IPS-20b (cell line): Measurements from ENCODE around the gene MBNL3.
A peak's percentile ranks its signal among the peaks of the same experiment; 100 is the strongest.

Experiments used
- H3K27ac ChIP-seq: one replicate; pipeline ENCODE4 v1.5.1; 2013; ENCODE audit warnings: low read length
- H3K27me3 ChIP-seq: 2 replicates; pipeline ENCODE4 v1.6.1; 2013; ENCODE audit warnings: mild to moderate bottlenecking, low read length, inconsistent platforms; ENCODE audit not compliant: insufficient read depth
- H3K36me3 ChIP-seq: 2 replicates; pipeline ENCODE4 v1.6.1; 2013; ENCODE audit warnings: low read depth, mild to moderate bottlenecking, inconsistent platforms, low read length, moderate library complexity; ENCODE audit not compliant: insufficient read depth
- H3K4me1 ChIP-seq: 2 replicates; pipeline ENCODE4 v1.6.1; 2013; ENCODE audit warnings: mild to moderate bottlenecking, control low read depth, inconsistent platforms, low read length, moderate library complexity; ENCODE audit not compliant: insufficient read depth
- H3K4me3 ChIP-seq: 2 replicates; pipeline ENCODE4 v1.5.1; 2013; ENCODE audit warnings: mild to moderate bottlenecking, low read length, inconsistent platforms
- H3K9ac ChIP-seq: 2 replicates; pipeline ENCODE4 v1.6.1; 2013; ENCODE audit warnings: low read depth, mild to moderate bottlenecking, inconsistent platforms, low read length, moderate library complexity
- H3K9me3 ChIP-seq: 2 replicates; pipeline ENCODE4 v1.6.1; 2013; ENCODE audit warnings: mild to moderate bottlenecking, low read depth, low read length, inconsistent platforms; ENCODE audit not compliant: insufficient read depth

The MBNL3 gene

GRCh38 chrX:132488819-132489577 lies at the start of gene MBNL3:
TSS of gene MBNL3 (minus strand) at chrX:132489038. CDS start at chrX:132439611, 49,427 bp downstream.
- Histone ChIP-seq H3K9ac (peak within 1 kb of the TSS; percentile 83; the same call in 1 of the 2 replicates), H3K27me3 (peaks cover 34% of the 10 kb centered on the region), H3K4me3 (peak within 1 kb of the TSS; percentile 78), H3K27ac (no peak within 1 kb of the TSS), H3K36me3 (no peaks in the 10 kb centered on the region), H3K9me3 (no peaks in the 10 kb centered on the region), H3K4me1 (peaks cover 6% of the 10 kb centered on the region; the same call in 1 of the 2 replicates)

- no peaks in the 10 kb centered on the region for H3K4me1 ChIP-seq
- no peaks in the 10 kb centered on the region for H3K9me3 ChIP-seq
- H3K27me3 ChIP-seq = no peaks in the 10 kb centered on the region
- H3K9ac ChIP-seq = no peak overlapping the region
- H3K36me3 ChIP-seq = no peaks in the 10 kb centered on the region
- H3K27ac ChIP-seq = no peak overlapping the region
- H3K4me3 ChIP-seq = no peak overlapping the region
Observed at GRCh38 chrX:132533409-132533808, 44.6 kb upstream of the MBNL3 start.

GRCh38 chrX:132532913-132533312 lies 44.1 kb upstream of the MBNL3 start:
- no peaks in the 10 kb centered on the region for H3K36me3 ChIP-seq
- no peaks in the 10 kb centered on the region for H3K27me3 ChIP-seq
- H3K27ac ChIP-seq = no peak overlapping the region
- no peaks in the 10 kb centered on the region for H3K9me3 ChIP-seq
- H3K9ac ChIP-seq = no peak overlapping the region
- no peaks in the 10 kb centered on the region for H3K4me1 ChIP-seq
- H3K4me3 ChIP-seq = no peak overlapping the region

DNA sequence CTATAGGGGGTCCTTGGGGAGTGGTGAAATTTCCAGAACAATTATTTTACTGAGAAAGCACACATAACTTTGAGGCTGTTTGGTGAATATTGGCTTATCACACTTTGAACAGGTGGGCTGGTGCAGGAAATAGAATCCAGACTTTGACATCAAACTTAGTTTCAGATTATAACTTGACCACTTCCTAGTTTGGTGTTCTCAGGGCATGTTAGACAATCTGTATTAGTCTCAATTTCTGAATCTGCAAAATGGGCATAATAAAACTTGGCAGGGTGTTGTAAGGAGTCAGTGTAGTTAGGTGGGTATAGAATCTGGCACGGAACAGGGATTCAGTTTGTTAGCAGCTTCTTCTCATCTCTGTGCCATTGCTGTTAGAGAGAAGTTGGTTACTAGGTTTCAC lies 43.3 kb upstream of the MBNL3 start:
- Histone ChIP-seq H3K27me3 (no peaks in the 10 kb centered on the region), H3K4me3 (no peak overlapping the region), H3K4me1 (no peaks in the 10 kb centered on the region), H3K27ac (no peak overlapping the region), H3K36me3 (no peaks in the 10 kb centered on the region), H3K9ac (no peak overlapping the region), H3K9me3 (no peaks in the 10 kb centered on the region)

DNA sequence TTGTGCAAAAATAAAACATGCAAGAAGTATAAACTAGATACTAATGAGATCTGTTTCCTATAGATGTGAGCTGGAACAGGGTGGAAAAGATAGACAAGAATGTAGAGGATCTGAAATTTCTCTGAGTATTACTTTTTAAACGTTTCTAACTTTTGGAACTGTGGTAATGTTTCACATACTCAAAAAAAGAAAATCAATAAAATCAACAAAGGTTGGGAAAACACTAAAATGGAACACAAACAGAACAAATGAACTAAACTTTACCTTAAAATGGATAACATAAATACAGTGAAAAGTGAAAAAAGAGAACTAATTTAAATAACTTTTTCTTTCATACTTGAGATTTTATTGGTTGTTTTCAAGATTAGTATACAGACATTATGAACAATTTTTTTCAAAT lies 32.0 kb upstream of the MBNL3 start:
- no peak overlapping the region for H3K9ac ChIP-seq
- no peak overlapping the region for H3K4me3 ChIP-seq

DNA sequence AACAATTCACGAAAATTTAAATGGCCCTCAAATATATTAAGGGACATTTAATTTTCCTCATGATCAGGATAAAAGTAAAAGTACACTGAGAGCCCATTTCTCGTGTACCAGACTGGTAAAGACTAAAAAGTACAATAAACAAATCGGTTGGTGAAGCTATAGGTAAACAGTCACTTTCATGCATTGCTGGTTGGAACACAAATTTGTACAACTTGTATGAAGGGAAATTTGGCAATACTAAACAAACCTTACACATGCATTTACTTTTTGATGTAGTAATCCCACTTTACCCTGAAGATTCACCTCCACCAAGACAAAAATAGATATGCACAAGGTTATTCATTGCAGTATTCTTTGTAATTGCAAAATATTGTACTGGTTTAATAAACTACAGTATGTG lies 31.4 kb upstream of the MBNL3 start:
- H3K4me3 ChIP-seq = no peak overlapping the region
- H3K27ac ChIP-seq = no peak overlapping the region
- H3K36me3 ChIP-seq = no peaks in the 10 kb centered on the region
- H3K9ac ChIP-seq = no peak overlapping the region
- no peaks in the 10 kb centered on the region for H3K9me3 ChIP-seq
- no peaks in the 10 kb centered on the region for H3K4me1 ChIP-seq
- no peaks in the 10 kb centered on the region for H3K27me3 ChIP-seq

More for the DNA sequence above, 32.0 kb upstream of the MBNL3 start:
- Histone ChIP-seq H3K27ac (no peak overlapping the region), H3K36me3 (no peaks in the 10 kb centered on the region), H3K9me3 (no peaks in the 10 kb centered on the region), H3K4me1 (no peaks in the 10 kb centered on the region), H3K27me3 (no peaks in the 10 kb centered on the region)

GRCh38 chrX:132518401-132518800 lies 29.6 kb upstream of the MBNL3 start:
- no peak overlapping the region for H3K4me3 ChIP-seq
- no peaks in the 10 kb centered on the region for H3K4me1 ChIP-seq
- H3K36me3 ChIP-seq = no peaks in the 10 kb centered on the region
- no peak overlapping the region for H3K9ac ChIP-seq
- H3K9me3 ChIP-seq = no peaks in the 10 kb centered on the region
- H3K27me3 ChIP-seq = no peaks in the 10 kb centered on the region
- no peak overlapping the region for H3K27ac ChIP-seq

DNA sequence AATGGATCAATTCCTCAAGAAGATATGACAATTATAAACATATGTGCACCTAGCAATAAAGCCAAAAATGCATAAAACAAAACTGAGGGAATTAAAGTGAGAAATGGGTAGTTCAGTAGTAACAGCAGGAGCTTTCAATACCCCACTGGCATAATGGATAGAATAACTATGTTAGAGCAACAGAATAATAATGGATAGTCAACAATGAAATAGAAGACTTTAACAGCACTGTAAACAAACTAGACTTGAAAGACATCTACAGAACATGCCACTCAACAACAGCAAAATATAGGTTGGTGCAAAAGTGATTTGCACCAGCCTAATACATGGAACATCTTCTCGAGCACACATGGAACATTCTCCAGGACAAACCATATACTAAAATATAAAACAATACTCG lies 20.0 kb upstream of the MBNL3 start:
- H3K27me3 ChIP-seq = no peaks in the 10 kb centered on the region
- H3K9me3 ChIP-seq = no peaks in the 10 kb centered on the region
- H3K4me3 ChIP-seq = no peak overlapping the region
- H3K36me3 ChIP-seq = no peaks in the 10 kb centered on the region
- peaks cover 2% of the 10 kb centered on the region; the same call in 1 of the 2 replicates for H3K4me1 ChIP-seq
- H3K27ac ChIP-seq = no peak overlapping the region
- H3K9ac ChIP-seq = no peak overlapping the region

DNA sequence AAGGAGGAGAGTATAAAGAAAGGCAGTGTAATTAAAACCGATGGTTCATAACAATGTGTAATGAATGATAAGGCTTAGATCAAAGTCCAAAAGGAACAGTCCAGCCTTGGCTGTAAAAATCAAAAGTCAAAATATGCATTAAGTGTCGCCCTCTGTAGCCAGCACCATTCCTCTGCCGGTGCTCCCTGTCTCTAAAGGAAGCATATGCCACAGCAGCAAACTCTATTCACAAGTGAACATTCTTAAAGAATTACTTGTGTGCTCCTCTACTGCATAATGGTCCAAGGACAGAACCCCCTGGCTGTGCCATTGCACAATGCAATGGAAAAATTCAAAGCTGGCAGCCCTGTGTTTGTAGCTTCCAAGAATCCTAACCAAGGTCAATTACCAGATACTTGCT lies 16.3 kb upstream of the MBNL3 start:
- no peak overlapping the region for H3K27ac ChIP-seq
- H3K9ac ChIP-seq = no peak overlapping the region
- H3K27me3 ChIP-seq = no peaks in the 10 kb centered on the region
- peaks cover 2% of the 10 kb centered on the region; the same call in 1 of the 2 replicates for H3K4me1 ChIP-seq
- no peaks in the 10 kb centered on the region for H3K9me3 ChIP-seq
- H3K4me3 ChIP-seq = no peak overlapping the region
- no peaks in the 10 kb centered on the region for H3K36me3 ChIP-seq

GRCh38 chrX:132504417-132504816 lies 15.6 kb upstream of the MBNL3 start:
- Histone ChIP-seq H3K9ac (no peak overlapping the region), H3K9me3 (no peaks in the 10 kb centered on the region), H3K4me1 (peaks cover 2% of the 10 kb centered on the region; the same call in 1 of the 2 replicates), H3K27me3 (no peaks in the 10 kb centered on the region), H3K36me3 (no peaks in the 10 kb centered on the region), H3K27ac (no peak overlapping the region), H3K4me3 (no peak overlapping the region)

DNA sequence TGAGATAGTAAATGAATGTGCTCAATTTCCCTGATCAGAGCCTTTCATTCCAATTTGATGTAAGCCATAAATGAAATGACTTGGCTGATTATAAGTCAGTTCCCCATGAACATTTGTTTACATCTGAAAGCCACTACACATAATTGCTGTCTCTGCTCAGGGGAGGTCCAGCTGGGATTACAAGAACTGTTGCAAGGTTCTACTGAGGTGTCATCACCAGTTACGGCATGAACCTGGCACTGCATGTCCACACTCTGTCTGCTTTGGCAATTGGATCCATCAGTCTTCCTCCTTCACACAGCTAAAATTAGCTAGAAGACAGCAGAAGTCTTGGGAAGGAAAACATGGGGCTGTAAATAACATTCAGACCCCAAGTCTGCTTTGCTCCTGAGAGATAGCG lies 12.8 kb upstream of the MBNL3 start:
- peaks cover 7% of the 10 kb centered on the region for H3K4me1 ChIP-seq
- no peak overlapping the region for H3K9ac ChIP-seq
- no peaks in the 10 kb centered on the region for H3K36me3 ChIP-seq
- no peak overlapping the region for H3K27ac ChIP-seq
- no peaks in the 10 kb centered on the region for H3K9me3 ChIP-seq
- H3K27me3 ChIP-seq = no peaks in the 10 kb centered on the region
- no peak overlapping the region for H3K4me3 ChIP-seq

DNA sequence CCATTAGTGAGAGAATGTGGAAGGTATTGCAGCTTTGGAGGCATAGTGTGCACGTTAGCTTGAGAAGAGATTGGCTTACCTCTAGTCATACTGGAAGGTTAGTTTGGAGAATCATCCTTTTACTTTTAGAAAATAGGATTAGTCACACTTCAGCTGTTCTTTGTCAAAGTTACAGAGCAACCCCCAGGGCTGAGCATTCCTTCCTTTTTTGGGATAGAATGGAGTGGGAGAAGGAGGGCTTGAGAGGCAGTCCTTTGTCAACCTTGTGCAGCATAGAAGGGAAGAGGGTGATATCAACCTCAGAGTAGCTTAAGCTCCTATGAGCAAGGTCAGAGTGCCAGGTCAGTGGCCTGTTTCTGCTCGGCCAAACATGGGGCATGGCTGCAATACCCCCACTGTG lies 8.6 kb upstream of the MBNL3 start:
- Histone ChIP-seq H3K4me3 (no peak overlapping the region), H3K9ac (no peak overlapping the region), H3K27ac (no peak overlapping the region), H3K36me3 (no peaks in the 10 kb centered on the region), H3K9me3 (no peaks in the 10 kb centered on the region), H3K4me1 (peaks cover 5% of the 10 kb centered on the region; the same call in 1 of the 2 replicates), H3K27me3 (no peaks in the 10 kb centered on the region)
